K562 (cell line): ENCODE results near the gene ZSCAN21. TPM values are rescaled to one million over a fixed set of nuclear protein-coding genes. Genes with fewer than 3 reads are reported as not detected.

Experiments
- BHLHE40 ChIP-seq: IDR thresholded peaks from 2 replicates; pipeline ENCODE4 v1.6.1; 2011; ENCODE audit warnings: low read length, improper control_type of control experiment
- CREB1 ChIP-seq, 2 experiments: sonication (generic) in 1 of 2; formaldehyde crosslinking in 1 of 2; IDR thresholded peaks; 2 replicates each; pipeline versions ENCODE4 v1.6.1 to v1.8.0; 2012 to 2022; ENCODE audit warnings: inconsistent platforms in 1 of 2, mild to moderate bottlenecking in 1 of 2, missing genetic modification reagents in 1 of 2, moderate library complexity in 1 of 2
- FOXA3 ChIP-seq, 2 experiments: fragments of 450-650 bp in 1 of 2; sonication (generic) in 1 of 2; formaldehyde crosslinking; IDR thresholded peaks in 1 of 2; conservative IDR thresholded peaks in 1 of 2; 2 replicates each; pipeline versions ENCODE4 v1.4.0 to v1.8.0; 2020 to 2022; ENCODE audit warnings: mild to moderate bottlenecking in 2 of 2, missing genetic modification reagents in 1 of 2
- FOXK1 ChIP-seq: sonication (generic); formaldehyde crosslinking; IDR thresholded peaks from 2 replicates; pipeline ENCODE4 v1.8.0; 2022; ENCODE audit warnings: missing genetic modification reagents, mild to moderate bottlenecking, borderline replicate concordance
- ILK ChIP-seq: fragments of 450-650 bp; IDR thresholded peaks from 2 replicates; pipeline ENCODE4 v1.6.1; 2016; ENCODE audit warnings: missing genetic modification characterization, low read depth, mild to moderate bottlenecking, missing compliant biosample characterization, moderate library complexity, borderline replicate concordance
- RBM22 ChIP-seq: fragments of 200-400 bp; formaldehyde crosslinking; IDR thresholded peaks from 2 replicates; pipeline ENCODE4 v1.6.1; 2018; ENCODE audit warnings: low read length, low read depth; ENCODE audit not compliant: poor library complexity, severe bottlenecking
- REST ChIP-seq, 2 experiments: fragments of 450-650 bp; formaldehyde crosslinking in 1 of 2; IDR thresholded peaks; 2 replicates each; pipeline versions ENCODE4 v1.4.0 to v1.6.1; 2014 to 2020; ENCODE audit warnings: mild to moderate bottlenecking in 2 of 2, borderline replicate concordance in 1 of 2, low read depth in 1 of 2
- TAF9B ChIP-seq: fragments of 450-650 bp; IDR thresholded peaks from 2 replicates; pipeline ENCODE4 v1.6.1; 2018; ENCODE audit warnings: mild to moderate bottlenecking; ENCODE audit not compliant: partially characterized antibody
- U2AF1 ChIP-seq: fragments of 200-400 bp; formaldehyde crosslinking; optimal IDR thresholded peaks from 2 replicates; pipeline ENCODE3; 2017; ENCODE audit warnings: mild to moderate bottlenecking, low read depth, low read length, moderate library complexity
- ZBTB12 ChIP-seq: fragments of 250-450 bp; sonication (Bioruptor Pico); IDR thresholded peaks from 2 replicates; pipeline ENCODE4 v1.4.0; 2020
- ZEB2 ChIP-seq: fragments of 450-650 bp; IDR thresholded peaks from 2 replicates; pipeline ENCODE4 v1.6.1; 2016
- ZNF398 ChIP-seq: fragments of 250-450 bp; sonication (Bioruptor Pico); IDR thresholded peaks from 2 replicates; pipeline ENCODE4 v1.8.0; 2021; ENCODE audit warnings: moderate library complexity, mild to moderate bottlenecking, inconsistent platforms
- ZNF449 ChIP-seq: fragments of 250-450 bp; sonication (Bioruptor Pico); IDR thresholded peaks from 2 replicates; pipeline ENCODE4 v1.8.0; 2022; ENCODE audit warnings: moderate library complexity, mild to moderate bottlenecking, inconsistent platforms
- polyA plus RNA-seq, 8 experiments: library from polyadenylated mRNA; depleted of rRNA in 4 of 8; stranded (reverse) in 5 of 8; unstranded in 3 of 8; fragments of >200 nt; fragmentation: Nextera tagmentation in 2 of 8; fragmentation: Illumina TruSeq in 1 of 8; extraction: Ambion mirVana in 2 of 8; extraction: Trizol in 1 of 8; gene quantifications; 2 replicates each; pipeline versions ENCODE4 v1.2.1 to v1.2.3, GENCODE V29; 2011 to 2014; ENCODE audit warnings: inconsistent platforms in 1 of 8, missing spikeins in 1 of 8
- total RNA-seq, 7 experiments: library from RNA; depleted of rRNA in 6 of 7; stranded (reverse); fragments of >200 nt in 6 of 7; fragmentation: Illumina TruSeq in 2 of 7; extraction: Trizol in 2 of 7; gene quantifications; 2 replicates each; pipeline versions ENCODE4 v1.2.1 to v1.2.3, GENCODE V29; 2011 to 2021; ENCODE audit warnings: low replicate concordance in 1 of 7

The ZSCAN21 gene
- total and polyA plus RNA-seq, 9 of the 15 experiments (the other 6 are each of a cell fraction or from before 2014, with no cell fraction given) = 5.9 to 15.5 (median 13.2) TPM

- TF ChIP-seq REST (IDR thresholded peaks at IDR 0.05; ENCODE audit: borderline replicate concordance) (no peak), REST (CRISPR knock-in tag; IDR thresholded peaks at IDR 0.05; ENCODE audit: low read depth) (no peak), FOXA3 (CRISPR knock-in tag; conservative IDR thresholded peaks at IDR 0.05 in 1 of 2, IDR thresholded peaks at IDR 0.05 in 1 of 2) (no peak), ZBTB12 (CRISPR knock-in tag) (no peak), FOXK1 (0 out of 2 replicates have a peak, but pooled peaks have one; percentile 42), CREB1 (IDR thresholded peaks at IDR 0.05) (no peak; the same call in 1 of the 2 replicates), CREB1 (CRISPR knock-in tag; IDR thresholded peaks at IDR 0.05) (no peak), RBM22 (peak; percentile 48), ZNF398 (CRISPR knock-in tag) (no peak), BHLHE40 (peak; percentile 80), U2AF1 (no peak), ZEB2 (no peak), TAF9B (no peak), ILK (tag) (no peak), ZNF449 (CRISPR knock-in tag) (no peak)
These were observed 42.0 kb downstream of the ZSCAN21 start (continued) for GRCh38 chr7:100091411-100092181.
